Measurements from ENCODE around the gene CLK2.
A peak's percentile ranks its signal among the peaks of the same experiment; 100 is the strongest.

CLK2 gene

GRCh38 chr1:155273343-155274245, at the start of gene CLK2:
Gene CLK2, minus strand, starts transcription at chr1:155273504. Its CDS starts 2,527 bp downstream, at chr1:155270977.
- peak; percentile 92 to 94 for DNase-seq

- no peak for DNase-seq
Observed at GRCh38 chr1:155322571-155322952, 49.3 kb upstream of the CLK2 start.

GRCh38 chr1:155321639-155322503, 48.6 kb upstream of the CLK2 start:
- DNase-seq: no peak

GRCh38 chr1:155320661-155321617, 47.6 kb upstream of the CLK2 start, which contains the start of gene RUSC1:
Gene RUSC1, plus strand, starts transcription at chr1:155320894. Its CDS starts 880 bp downstream, at chr1:155321774.
- peak; percentile 73 to 75 for DNase-seq

- no peak for DNase-seq
Observed at GRCh38 chr1:155320252-155320651, 46.9 kb upstream of the CLK2 start.

GRCh38 chr1:155319536-155319935, 46.2 kb upstream of the CLK2 start:
- DNase-seq: no peak

- DNase-seq: no peak
Observed at GRCh38 chr1:155318082-155318481, 44.8 kb upstream of the CLK2 start.

- no peak for DNase-seq
Observed at GRCh38 chr1:155316922-155317321, 43.6 kb upstream of the CLK2 start.

GRCh38 chr1:155313261-155313660, 40.0 kb upstream of the CLK2 start:
- DNase-seq: no peak

GRCh38 chr1:155309423-155310021, 36.2 kb upstream of the CLK2 start:
- no peak for DNase-seq

- DNase-seq: peak; percentile 98 to 99
Observed at GRCh38 chr1:155308493-155309422, 35.5 kb upstream of the CLK2 start, which contains the start of gene FDPS. Gene FDPS, plus strand, starts transcription at chr1:155308866. Its CDS starts 924 bp downstream, at chr1:155309790.

GRCh38 chr1:155307247-155307740, 34.0 kb upstream of the CLK2 start:
- peak in 1 of 2 donors; percentile 34 for DNase-seq

GRCh38 chr1:155305881-155306391, 32.6 kb upstream of the CLK2 start:
- DNase-seq: no peak

- DNase-seq: no peak
Observed at GRCh38 chr1:155304558-155305063, 31.3 kb upstream of the CLK2 start.

- no peak for DNase-seq
Observed at GRCh38 chr1:155301342-155301841, 28.1 kb upstream of the CLK2 start, which contains the start of gene PKLR. Gene PKLR, minus strand, starts transcription at chr1:155301438. Its CDS starts 43 bp downstream, at chr1:155301395.

- DNase-seq: no peak
Observed at GRCh38 chr1:155300553-155301329, 27.4 kb upstream of the CLK2 start.

- DNase-seq: no peak
Observed at GRCh38 chr1:155300024-155300423, 26.7 kb upstream of the CLK2 start.

GRCh38 chr1:155297384-155297783, 24.1 kb upstream of the CLK2 start:
- no peak for DNase-seq

GRCh38 chr1:155296661-155297060, 23.4 kb upstream of the CLK2 start:
- DNase-seq: no peak

Data from CD4-positive, alpha-beta T cell treated with Interferon alpha-2 for 1 hour (primary cell).